Neuronal stem cell (in vitro differentiated cells): ENCODE measurements around the gene GNPTAB.

ENCODE experiments used
- DNase-seq: peaks from one replicate; pipeline ENCODE4 v3.0.0-alpha.2; 2013; ENCODE audit warnings: low spot score
- H2AFZ ChIP-seq: one replicate; pipeline ENCODE4 v1.6.1; 2013; ENCODE audit warnings: mild to moderate bottlenecking, low read length, inconsistent platforms
- H2AK5ac ChIP-seq: 2 replicates; pipeline ENCODE4 v1.6.1; 2013; ENCODE audit warnings: low read depth, mild to moderate bottlenecking, inconsistent platforms, low read length, moderate library complexity, mixed read lengths
- H2BK120ac ChIP-seq: 2 replicates; pipeline ENCODE4 v1.6.1; 2013; ENCODE audit warnings: low read depth, mild to moderate bottlenecking, inconsistent platforms, low read length, moderate library complexity, mixed read lengths
- H2BK12ac ChIP-seq: one replicate; pipeline ENCODE4 v1.6.1; 2013; ENCODE audit warnings: low read length, inconsistent platforms
- H2BK15ac ChIP-seq: 2 replicates; pipeline ENCODE4 v1.6.1; 2013; ENCODE audit warnings: mild to moderate bottlenecking, low read length, inconsistent platforms, mixed read lengths
- H2BK5ac ChIP-seq: one replicate; pipeline ENCODE4 v1.6.1; 2013; ENCODE audit warnings: inconsistent platforms, mild to moderate bottlenecking, low read length, moderate library complexity
- H3K14ac ChIP-seq: one replicate; pipeline ENCODE4 v1.6.1; 2013; ENCODE audit warnings: low read length, inconsistent platforms
- H3K18ac ChIP-seq: 2 replicates; pipeline ENCODE4 v1.6.1; 2013; ENCODE audit warnings: low read length, inconsistent platforms
- H3K23ac ChIP-seq: 2 replicates; pipeline ENCODE4 v1.6.1; 2013; ENCODE audit warnings: low read depth, mild to moderate bottlenecking, mixed read lengths, low read length, inconsistent platforms; ENCODE audit not compliant: poor library complexity
- H3K27ac ChIP-seq: replicated peaks from 3 replicates; pipeline ENCODE4 v1.5.1; 2013; ENCODE audit warnings: low read length, inconsistent platforms
- H3K27me3 ChIP-seq, 3 experiments: 2 replicates each; pipeline ENCODE4 v1.6.1; 2013; ENCODE audit warnings: low read length in 3 of 3, mild to moderate bottlenecking in 2 of 3, inconsistent platforms in 1 of 3, low read depth in 1 of 3, mixed read lengths in 1 of 3, moderate library complexity in 1 of 3; ENCODE audit not compliant: control insufficient read depth in 3 of 3, insufficient read depth in 3 of 3
- H3K36me3 ChIP-seq, 2 donors: replicated peaks in 1 of 2; 2 replicates each; pipeline ENCODE4 v1.6.1; 2013; ENCODE audit warnings: low read length in 2 of 2; ENCODE audit not compliant: control insufficient read depth in 2 of 2, insufficient read depth in 2 of 2
- H3K4ac ChIP-seq: 2 replicates; pipeline ENCODE4 v1.6.1; 2013; ENCODE audit warnings: inconsistent platforms, mild to moderate bottlenecking, low read length, moderate library complexity
- H3K4me1 ChIP-seq, 2 donors: 1 replicate in 1 of 2; 2 replicates in 1 of 2; pipeline ENCODE4 v1.6.1; 2013; ENCODE audit warnings: low read length in 2 of 2, low read depth in 1 of 2; ENCODE audit not compliant: control insufficient read depth in 2 of 2, insufficient read depth in 1 of 2
- H3K4me2 ChIP-seq: one replicate; pipeline ENCODE4 v1.6.1; 2013; ENCODE audit warnings: mild to moderate bottlenecking, low read length, inconsistent platforms; ENCODE audit not compliant: insufficient read depth, poor library complexity, severe bottlenecking
- H3K4me3 ChIP-seq, 2 donors: 2 replicates each; pipeline ENCODE4 v1.5.1; 2013; ENCODE audit warnings: low read length in 2 of 2, mild to moderate bottlenecking in 2 of 2, inconsistent platforms in 1 of 2, moderate library complexity in 1 of 2
- H3K79me1 ChIP-seq: one replicate; pipeline ENCODE4 v1.6.1; 2013; ENCODE audit warnings: low read depth, mild to moderate bottlenecking, inconsistent platforms, low read length, moderate library complexity
- H3K9ac ChIP-seq: one replicate; pipeline ENCODE4 v1.6.1; 2013; ENCODE audit warnings: mild to moderate bottlenecking, low read depth, low read length, inconsistent platforms; ENCODE audit not compliant: poor library complexity
- H3K9me3 ChIP-seq, 2 donors: replicated peaks in 1 of 2; 2 replicates each; pipeline versions ENCODE3 to v1.6.1; 2013; ENCODE audit warnings: low read length in 2 of 2, mild to moderate bottlenecking in 2 of 2, inconsistent platforms in 1 of 2, low read depth in 1 of 2, mixed read lengths in 1 of 2, moderate library complexity in 1 of 2; ENCODE audit not compliant: control insufficient read depth in 2 of 2, insufficient read depth in 1 of 2
- H4K8ac ChIP-seq: one replicate; pipeline ENCODE4 v1.6.1; 2013; ENCODE audit warnings: low read depth, mild to moderate bottlenecking, inconsistent platforms, low read length, moderate library complexity
- H4K91ac ChIP-seq: one replicate; pipeline ENCODE4 v1.6.1; 2013; ENCODE audit warnings: low read length, low read depth, mild to moderate bottlenecking, inconsistent platforms; ENCODE audit not compliant: poor library complexity
- WGBS, 2 donors: extraction: QIAGEN DNeasy Blood & Tissue Kit; methylation state at CpG; one replicate each; pipeline ENCODE4 v1.1.7; 2013; ENCODE audit warnings: missing lambda C conversion rate in 2 of 2, mixed read lengths in 1 of 2; ENCODE audit not compliant: insufficient read length in 2 of 2, insufficient replicate concordance in 1 of 2; ENCODE audit errors: extremely low coverage in 2 of 2; 5-methylcytosine and 5-hydroxymethylcytosine counted together

Gene GNPTAB

GRCh38 chr12:101806265-101806664 lies 24.5 kb downstream of the GNPTAB start:
- no peak overlapping the region for H2AFZ ChIP-seq
- H3K36me3 ChIP-seq = no peaks in the 10 kb centered on the region
- no peak for DNase-seq
- H3K27me3 ChIP-seq = no peaks in the 10 kb centered on the region
- H3K14ac ChIP-seq = no peak overlapping the region
- H3K23ac ChIP-seq = no peak overlapping the region
- no peak overlapping the region for H3K9ac ChIP-seq
- no peak overlapping the region for H3K18ac ChIP-seq
- no peak overlapping the region for H2AK5ac ChIP-seq
- no peak overlapping the region for H4K8ac ChIP-seq
- H2BK5ac ChIP-seq = no peak overlapping the region
- H3K4me2 ChIP-seq = no peak overlapping the region
- H3K4ac ChIP-seq = no peak overlapping the region
- no peak overlapping the region for H3K4me3 ChIP-seq
- WGBS, 2 donors = no CpG with 5 or more reads among the region's 1 CpG
- H2BK12ac ChIP-seq = no peak overlapping the region
- H3K79me1 ChIP-seq = no peaks in the 10 kb centered on the region
- no peaks in the 10 kb centered on the region for H3K9me3 ChIP-seq
- H4K91ac ChIP-seq = no peak overlapping the region
- no peak overlapping the region for H2BK15ac ChIP-seq
- H3K27ac ChIP-seq = no peak overlapping the region
- no peak overlapping the region for H2BK120ac ChIP-seq
- peaks cover 0 to 2% of the 10 kb centered on the region in 2 donors for H3K4me1 ChIP-seq

GRCh38 chr12:101804409-101804808 lies 26.4 kb downstream of the GNPTAB start:
- Histone ChIP-seq H2BK15ac (no peak overlapping the region), H3K4me1 (no peaks in the 10 kb centered on the region), H2BK5ac (no peak overlapping the region), H3K36me3 (no peaks in the 10 kb centered on the region), H3K79me1 (no peaks in the 10 kb centered on the region), H3K9me3 (no peaks in the 10 kb centered on the region), H3K9ac (no peak overlapping the region), H2BK120ac (no peak overlapping the region), H2AK5ac (no peak overlapping the region), H2AFZ (no peak overlapping the region), H3K23ac (no peak overlapping the region), H3K4me3 (no peak overlapping the region), H4K91ac (no peak overlapping the region), H4K8ac (no peak overlapping the region), H3K4ac (no peak overlapping the region), H3K14ac (no peak overlapping the region), H3K27me3 (no peaks in the 10 kb centered on the region), H3K4me2 (no peak overlapping the region), H2BK12ac (no peak overlapping the region), H3K18ac (no peak overlapping the region), H3K27ac (no peak overlapping the region)
- no CpG with 5 or more reads among the region's 3 CpGs for WGBS, 2 donors
- DNase-seq = no peak

- no peak overlapping the region for H4K8ac ChIP-seq
- no peak overlapping the region for H3K27ac ChIP-seq
- no peak overlapping the region for H3K4me3 ChIP-seq
- no peak overlapping the region for H3K18ac ChIP-seq
- no peak overlapping the region for H3K23ac ChIP-seq
- DNase-seq = no peak
- H2BK15ac ChIP-seq = no peak overlapping the region
- no peaks in the 10 kb centered on the region for H3K36me3 ChIP-seq
- H4K91ac ChIP-seq = no peak overlapping the region
- no peaks in the 10 kb centered on the region for H3K9me3 ChIP-seq
- H3K9ac ChIP-seq = no peak overlapping the region
- H2AK5ac ChIP-seq = no peak overlapping the region
- WGBS, 2 donors = no CpG with 5 or more reads among the region's 5 CpGs
- H3K4ac ChIP-seq = no peak overlapping the region
- no peak overlapping the region for H3K4me2 ChIP-seq
- H3K27me3 ChIP-seq = no peaks in the 10 kb centered on the region
- H2BK5ac ChIP-seq = no peak overlapping the region
- no peak overlapping the region for H3K14ac ChIP-seq
- no peak overlapping the region for H2BK12ac ChIP-seq
- H3K4me1 ChIP-seq = no peaks in the 10 kb centered on the region
- no peaks in the 10 kb centered on the region for H3K79me1 ChIP-seq
- no peak overlapping the region for H2BK120ac ChIP-seq
- no peak overlapping the region for H2AFZ ChIP-seq
Observed at GRCh38 chr12:101803978-101804377, 26.8 kb downstream of the GNPTAB start.

- H3K9ac ChIP-seq = no peak overlapping the region
- H3K4ac ChIP-seq = no peak overlapping the region
- no peaks in the 10 kb centered on the region for H3K79me1 ChIP-seq
- H3K27me3 ChIP-seq = no peaks in the 10 kb centered on the region
- H3K18ac ChIP-seq = no peak overlapping the region
- no peak overlapping the region for H3K4me2 ChIP-seq
- no peak overlapping the region for H3K4me3 ChIP-seq
- H2AFZ ChIP-seq = no peak overlapping the region
- no peaks in the 10 kb centered on the region for H3K9me3 ChIP-seq
- H3K14ac ChIP-seq = no peak overlapping the region
- no peak overlapping the region for H3K23ac ChIP-seq
- H4K8ac ChIP-seq = no peak overlapping the region
- H3K36me3 ChIP-seq = no peaks in the 10 kb centered on the region
- no peak overlapping the region for H2BK120ac ChIP-seq
- no peak overlapping the region for H2BK5ac ChIP-seq
- H2BK15ac ChIP-seq = no peak overlapping the region
- no peak for DNase-seq
- H3K4me1 ChIP-seq = no peaks in the 10 kb centered on the region
- no peak overlapping the region for H4K91ac ChIP-seq
- WGBS, 2 donors = no CpG with 5 or more reads among the region's 2 CpGs
- no peak overlapping the region for H2AK5ac ChIP-seq
- H3K27ac ChIP-seq = no peak overlapping the region
- H2BK12ac ChIP-seq = no peak overlapping the region
Observed at GRCh38 chr12:101802486-101802885, 28.3 kb downstream of the GNPTAB start.
